Measurements from ENCODE around the gene BGN. TPM values are rescaled to one million over a fixed set of nuclear protein-coding genes. Genes with fewer than 3 reads are reported as not detected.

BGN gene
- total RNA-seq, 4 donors from 2014 or later = 1.1 to 50.7 (median 9.8) TPM

DNA sequence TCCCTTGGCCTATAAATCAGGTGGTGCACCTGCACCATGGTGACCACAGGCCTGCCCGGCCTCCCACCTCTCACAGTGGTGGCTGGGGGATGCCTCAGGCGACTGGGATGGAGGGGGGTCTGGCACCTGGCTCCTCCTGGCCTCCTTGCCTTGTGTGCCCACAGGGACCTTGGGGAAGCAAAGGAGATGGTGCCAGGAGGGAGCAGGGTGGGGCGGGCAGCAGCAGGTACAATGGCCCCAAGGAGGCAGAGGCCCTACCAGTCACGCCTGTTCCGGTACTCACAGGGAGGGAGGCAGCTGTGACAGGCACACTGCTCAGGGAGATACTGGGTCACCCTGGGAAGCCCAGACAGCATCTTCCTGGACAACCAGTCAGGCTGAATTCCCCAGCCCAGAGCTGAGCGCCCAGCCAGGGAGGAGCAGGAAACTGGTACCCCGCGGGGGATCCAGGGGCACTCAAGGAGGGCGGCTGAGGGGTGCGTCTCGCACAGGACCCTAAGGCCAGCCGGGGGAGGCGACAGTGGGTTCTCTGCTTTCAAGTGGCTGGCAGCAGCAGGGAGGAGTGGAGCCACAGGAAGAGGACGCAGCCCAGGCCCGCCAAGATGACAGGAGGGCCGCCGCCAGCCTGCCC, 47.7 kb upstream of the BGN start:
- H3K27ac ChIP-seq = no peak overlapping the region
- ATAC-seq (no peak), DNase-seq (no peak)
- no peak overlapping the region for H3K4me3 ChIP-seq
- intact Hi-C loops (cut with DNase I; ENCODE audit: low total_unique reads) = no loop called here
- no peaks in the 10 kb centered on the region for H3K4me1 ChIP-seq
- TF ChIP-seq, protein P1, sequence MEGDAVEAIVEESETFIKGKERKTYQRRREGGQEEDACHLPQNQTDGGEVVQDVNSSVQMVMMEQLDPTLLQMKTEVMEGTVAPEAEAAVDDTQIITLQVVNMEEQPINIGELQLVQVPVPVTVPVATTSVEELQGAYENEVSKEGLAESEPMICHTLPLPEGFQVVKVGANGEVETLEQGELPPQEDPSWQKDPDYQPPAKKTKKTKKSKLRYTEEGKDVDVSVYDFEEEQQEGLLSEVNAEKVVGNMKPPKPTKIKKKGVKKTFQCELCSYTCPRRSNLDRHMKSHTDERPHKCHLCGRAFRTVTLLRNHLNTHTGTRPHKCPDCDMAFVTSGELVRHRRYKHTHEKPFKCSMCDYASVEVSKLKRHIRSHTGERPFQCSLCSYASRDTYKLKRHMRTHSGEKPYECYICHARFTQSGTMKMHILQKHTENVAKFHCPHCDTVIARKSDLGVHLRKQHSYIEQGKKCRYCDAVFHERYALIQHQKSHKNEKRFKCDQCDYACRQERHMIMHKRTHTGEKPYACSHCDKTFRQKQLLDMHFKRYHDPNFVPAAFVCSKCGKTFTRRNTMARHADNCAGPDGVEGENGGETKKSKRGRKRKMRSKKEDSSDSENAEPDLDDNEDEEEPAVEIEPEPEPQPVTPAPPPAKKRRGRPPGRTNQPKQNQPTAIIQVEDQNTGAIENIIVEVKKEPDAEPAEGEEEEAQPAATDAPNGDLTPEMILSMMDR (IDR thresholded peaks at IDR 0.05 in 4 of 5, conservative IDR thresholded peaks at IDR 0.05 in 1 of 5) = no peak
- no peak for TF ChIP-seq POLR2A (IDR thresholded peaks at IDR 0.05)
- H3K36me3 ChIP-seq = no peaks in the 10 kb centered on the region
- no peaks in the 10 kb centered on the region for H3K27me3 ChIP-seq
- H3K9me3 ChIP-seq = no peaks in the 10 kb centered on the region
- in situ Hi-C loops (cut with MboI; ENCODE audit: low sequenced_read_pairs in 4 of 4) = no loop called here

DNA sequence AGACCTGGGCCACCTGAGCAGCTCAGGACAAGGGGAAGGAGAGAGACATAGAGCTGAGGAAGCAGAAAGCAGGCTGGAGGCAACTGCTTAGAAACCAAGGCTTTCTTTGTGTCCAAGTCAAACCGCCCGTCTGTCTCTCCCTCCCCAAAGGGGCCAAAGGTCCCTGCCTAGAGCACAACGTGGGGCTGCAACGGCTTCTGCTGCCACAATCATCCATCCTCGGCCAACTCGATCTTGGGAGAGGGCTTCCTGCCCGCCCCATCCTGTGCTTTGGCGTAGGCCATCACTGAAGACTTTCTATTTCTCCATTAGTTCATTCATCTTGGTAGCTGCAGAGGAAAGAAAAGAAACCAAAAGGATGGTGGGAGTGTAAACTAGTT, 47.2 kb upstream of the BGN start:
- Histone ChIP-seq H3K36me3 (no peaks in the 10 kb centered on the region), H3K4me1 (no peaks in the 10 kb centered on the region), H3K9me3 (no peaks in the 10 kb centered on the region), H3K4me3 (no peak overlapping the region), H3K27me3 (no peaks in the 10 kb centered on the region), H3K27ac (no peak overlapping the region)
- no peak for ATAC-seq
- no peak for DNase-seq
- no peak for TF ChIP-seq POLR2A (IDR thresholded peaks at IDR 0.05)
- TF ChIP-seq, protein P1 (IDR thresholded peaks at IDR 0.05 in 4 of 5, conservative IDR thresholded peaks at IDR 0.05 in 1 of 5) = no peak
- intact Hi-C loops (cut with DNase I; ENCODE audit: low total_unique reads) = no loop called here
- in situ Hi-C loops (cut with MboI; ENCODE audit: low sequenced_read_pairs in 4 of 4) = no loop called here

DNA sequence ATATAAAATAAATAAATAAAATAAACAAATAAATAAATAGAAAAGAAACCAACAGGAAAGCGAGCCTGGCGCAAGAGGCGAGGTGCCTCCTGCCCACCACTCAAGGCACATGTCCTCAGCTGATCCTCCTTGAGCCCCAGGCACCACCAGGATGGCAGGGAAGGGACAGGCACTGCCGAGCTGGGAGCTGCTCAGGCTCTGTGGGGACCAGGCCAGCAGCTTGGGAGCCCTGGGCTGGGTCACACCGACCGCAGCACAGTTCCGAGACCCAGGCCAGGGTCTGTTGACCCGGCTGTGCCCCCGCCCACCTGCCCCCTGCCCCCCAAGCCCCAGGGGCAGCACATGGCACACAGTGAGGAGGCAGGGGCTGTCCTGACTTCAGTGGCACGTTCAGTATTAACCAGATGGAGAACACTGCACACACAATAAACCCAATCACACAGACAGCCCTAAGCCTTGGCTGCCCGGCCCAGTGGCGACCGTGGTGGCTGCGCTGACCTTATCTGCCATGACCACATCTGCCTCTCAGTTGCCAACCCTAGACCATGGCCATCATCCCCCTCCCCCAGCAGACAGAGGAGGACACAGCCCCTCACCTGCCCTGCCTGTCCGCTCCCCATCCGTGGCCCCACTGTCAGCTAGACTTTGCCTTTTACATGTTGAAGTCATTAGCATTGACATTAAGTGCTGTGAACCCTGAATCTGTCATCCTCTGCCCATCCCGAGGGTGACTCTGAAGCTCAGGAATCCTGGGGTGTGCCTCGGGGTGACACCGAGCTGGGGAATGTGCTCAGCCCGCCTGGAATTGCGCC, 46.0 kb upstream of the BGN start:
- no peak for TF ChIP-seq POLR2A (IDR thresholded peaks at IDR 0.05)
- TF ChIP-seq, protein P1 (IDR thresholded peaks at IDR 0.05 in 4 of 5, conservative IDR thresholded peaks at IDR 0.05 in 1 of 5) = no peak
- Histone ChIP-seq H3K36me3 (peaks cover 0 to 4% of the 10 kb centered on the region in 2 donors), H3K27me3 (no peaks in the 10 kb centered on the region), H3K27ac (no peak overlapping the region), H3K4me1 (no peaks in the 10 kb centered on the region), H3K4me3 (no peak overlapping the region), H3K9me3 (no peaks in the 10 kb centered on the region)
- intact Hi-C loops (cut with DNase I; ENCODE audit: low total_unique reads) (no loop called here), in situ Hi-C loops (cut with MboI; ENCODE audit: low sequenced_read_pairs in 4 of 4) (no loop called here)
- no peak for DNase-seq
- ATAC-seq = no peak

DNA sequence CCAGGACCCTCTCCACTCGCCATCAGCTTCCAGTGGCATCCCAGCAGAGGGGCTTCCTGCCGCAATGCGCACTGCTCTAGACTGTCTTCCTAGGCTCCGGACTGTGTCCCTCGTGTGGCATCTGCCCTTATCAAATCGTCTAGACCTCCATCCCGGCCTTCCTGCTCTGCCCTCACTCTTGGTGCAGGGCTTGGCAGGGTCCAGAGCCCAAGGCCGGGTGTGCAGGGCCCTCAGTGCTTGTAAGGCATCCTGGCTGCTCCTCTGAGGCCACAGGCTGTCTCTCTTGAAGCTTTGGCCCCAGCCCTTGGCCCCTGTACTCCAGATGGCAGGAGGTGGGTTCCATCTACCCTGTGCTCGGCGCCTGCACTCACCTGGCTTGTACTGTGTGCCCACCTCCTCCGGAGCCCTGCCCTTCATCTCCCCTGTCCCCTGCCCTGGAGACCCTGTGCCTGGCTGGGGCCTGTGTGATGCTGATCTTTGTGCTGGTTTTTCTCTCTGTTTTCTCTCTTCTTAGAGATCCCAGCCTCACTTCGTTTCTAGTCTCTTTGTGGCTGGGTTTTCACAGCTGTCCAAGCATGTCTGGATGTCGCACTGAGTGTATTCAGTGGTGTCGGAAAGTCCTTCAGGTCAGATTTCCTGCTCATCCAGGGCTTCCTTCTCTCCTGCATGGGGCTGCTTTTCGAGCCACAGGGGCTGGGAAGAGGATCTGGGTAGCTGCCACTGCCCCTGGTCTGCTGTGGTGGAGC, 45.2 kb upstream of the BGN start:
- ATAC-seq (no peak), DNase-seq (no peak)
- no peaks in the 10 kb centered on the region for H3K9me3 ChIP-seq
- intact Hi-C loops (cut with DNase I; ENCODE audit: low total_unique reads) = no loop called here
- no peak for TF ChIP-seq POLR2A (IDR thresholded peaks at IDR 0.05)
- TF ChIP-seq, protein P1 (IDR thresholded peaks at IDR 0.05 in 4 of 5, conservative IDR thresholded peaks at IDR 0.05 in 1 of 5) = no peak
- in situ Hi-C loops (cut with MboI; ENCODE audit: low sequenced_read_pairs in 4 of 4) = loop anchor here in 1 of 4 donors (25.0 kb wide), 1 partner anchor 512 kb away; no protein-coding TSS in a partner anchor
- peaks cover 0 to 9% of the 10 kb centered on the region in 2 donors for H3K36me3 ChIP-seq
- no peak overlapping the region for H3K4me3 ChIP-seq
- H3K4me1 ChIP-seq = no peaks in the 10 kb centered on the region
- no peaks in the 10 kb centered on the region for H3K27me3 ChIP-seq
- no peak overlapping the region for H3K27ac ChIP-seq

Data from gastrocnemius medialis (tissue), 4 donors.